ENCODE measurements around the gene EIF2AK3.

The EIF2AK3 gene

GRCh38 chr2:88602022-88602421 is 25.2 kb downstream of the EIF2AK3 start:
- H3K4me3 ChIP-seq (ENCODE audit: low read depth, low read length): no peak overlapping the region
- no peak for DNase-seq (ENCODE audit: low read depth)
- TF ChIP-seq MAX (IDR thresholded peaks at IDR 0.05; ENCODE audit: low read depth, low read length) (no peak), MYC (IDR thresholded peaks at IDR 0.05; ENCODE audit: low read depth, low read length) (no peak), POLR2A (IDR thresholded peaks at IDR 0.05; ENCODE audit: extremely low read depth, insufficient read length) (no peak), CTCF (IDR thresholded peaks at IDR 0.05; ENCODE audit: low read depth, low read length) (no peak)

- no peak for DNase-seq (ENCODE audit: low read depth)
- no peak overlapping the region for H3K4me3 ChIP-seq (ENCODE audit: low read depth, low read length)
- TF ChIP-seq CTCF (IDR thresholded peaks at IDR 0.05; ENCODE audit: low read depth, low read length) (no peak), MYC (IDR thresholded peaks at IDR 0.05; ENCODE audit: low read depth, low read length) (no peak), POLR2A (IDR thresholded peaks at IDR 0.05; ENCODE audit: extremely low read depth, insufficient read length) (no peak), MAX (IDR thresholded peaks at IDR 0.05; ENCODE audit: low read depth, low read length) (no peak)
These were observed 26.0 kb downstream of the EIF2AK3 start for GRCh38 chr2:88601286-88601685.

GRCh38 chr2:88600038-88600465 is 27.2 kb downstream of the EIF2AK3 start:
- peak; percentile 67 for DNase-seq (ENCODE audit: low read depth)
- no peak overlapping the region for H3K4me3 ChIP-seq (ENCODE audit: low read depth, low read length)

GRCh38 chr2:88599527-88599926 is 27.7 kb downstream of the EIF2AK3 start:
- H3K4me3 ChIP-seq (ENCODE audit: low read depth, low read length): no peak overlapping the region
- DNase-seq (ENCODE audit: low read depth): peak; percentile 37
- TF ChIP-seq CTCF (IDR thresholded peaks at IDR 0.05; ENCODE audit: low read depth, low read length) (no peak), POLR2A (IDR thresholded peaks at IDR 0.05; ENCODE audit: extremely low read depth, insufficient read length) (no peak)

More at GRCh38 chr2:88600038-88600465, 27.2 kb downstream of the EIF2AK3 start:
- no peak for TF ChIP-seq MYC (IDR thresholded peaks at IDR 0.05; ENCODE audit: low read depth, low read length)

- DNase-seq (ENCODE audit: low read depth): no peak
- TF ChIP-seq CTCF (IDR thresholded peaks at IDR 0.05; ENCODE audit: low read depth, low read length): no peak
- TF ChIP-seq MYC (IDR thresholded peaks at IDR 0.05; ENCODE audit: low read depth, low read length): no peak
- no peak for TF ChIP-seq POLR2A (IDR thresholded peaks at IDR 0.05; ENCODE audit: extremely low read depth, insufficient read length)
- TF ChIP-seq MAX (IDR thresholded peaks at IDR 0.05; ENCODE audit: low read depth, low read length): no peak
- H3K4me3 ChIP-seq (ENCODE audit: low read depth, low read length): no peak overlapping the region
These were observed 30.1 kb downstream of the EIF2AK3 start for GRCh38 chr2:88597168-88597567.

- no peak for DNase-seq (ENCODE audit: low read depth)
- TF ChIP-seq MYC (IDR thresholded peaks at IDR 0.05; ENCODE audit: low read depth, low read length) (no peak), CTCF (IDR thresholded peaks at IDR 0.05; ENCODE audit: low read depth, low read length) (no peak), POLR2A (IDR thresholded peaks at IDR 0.05; ENCODE audit: extremely low read depth, insufficient read length) (no peak), MAX (IDR thresholded peaks at IDR 0.05; ENCODE audit: low read depth, low read length) (no peak)
- H3K4me3 ChIP-seq (ENCODE audit: low read depth, low read length): no peak overlapping the region
These were observed 31.0 kb downstream of the EIF2AK3 start for GRCh38 chr2:88596141-88596830.
